LNCAP (cell line): ENCODE data around the gene HS6ST2.

Source experiments
- CTCF ChIP-seq: fragments of 450-650 bp; IDR thresholded peaks from 2 replicates; pipeline ENCODE4 v1.5.1; 2017; ENCODE audit warnings: mild to moderate bottlenecking

HS6ST2 gene

GRCh38 chrX:132751063-132751690 lies 207.3 kb downstream of the HS6ST2 start:
- TF ChIP-seq CTCF, result no peak

- no peak for TF ChIP-seq CTCF
These were observed 207.9 kb downstream of the HS6ST2 start for GRCh38 chrX:132750331-132751062.

- TF ChIP-seq CTCF, result no peak
These were observed 209.0 kb downstream of the HS6ST2 start for GRCh38 chrX:132749406-132749805.

- TF ChIP-seq CTCF, result no peak
These were observed 209.5 kb downstream of the HS6ST2 start for GRCh38 chrX:132748909-132749308.

GRCh38 chrX:132748268-132748667 lies 210.2 kb downstream of the HS6ST2 start:
- no peak for TF ChIP-seq CTCF

GRCh38 chrX:132745593-132745992 lies 212.8 kb downstream of the HS6ST2 start:
- TF ChIP-seq CTCF, result no peak

- no peak for TF ChIP-seq CTCF
These were observed 214.0 kb downstream of the HS6ST2 start for GRCh38 chrX:132744470-132744869.
